HEK293T (cell line): Measurements from ENCODE around the gene ZDHHC17.
"Not testable (repeated sequence)": the region's sequence is repeated elsewhere in the genome, so short reads cannot be mapped to it uniquely, and the experiment has no call there.

ENCODE experiments used
- CTCF ChIA-PET: fragments of 350-600 bp; formaldehyde crosslinking; extraction: SDS; loops from one replicate; lab custom pipeline; 2021; ENCODE audit warnings: antibody characterized with exemption, inconsistent platforms; lab: Yijun Ruan, JAX
- POLR2A ChIA-PET: fragments of 350-600 bp; formaldehyde crosslinking; extraction: SDS; loops from one replicate; lab custom pipeline; 2020; ENCODE audit warnings: antibody characterized with exemption, inconsistent platforms; lab: Yijun Ruan, JAX
- DNase-seq: peaks from one replicate; pipeline ENCODE4 v3.0.0; 2012; ENCODE audit warnings: mixed read lengths; ENCODE audit errors: extremely low spot score
- ARNT ChIP-seq: fragments of 450-650 bp; IDR thresholded peaks from 2 replicates; pipeline ENCODE4 v1.6.1; 2017; ENCODE audit warnings: mild to moderate bottlenecking
- BHLHE40 ChIP-seq: fragments of 450-650 bp; IDR thresholded peaks from 2 replicates; pipeline ENCODE4 v1.6.1; 2016; ENCODE audit warnings: mild to moderate bottlenecking, moderate library complexity, borderline replicate concordance
- CTBP1 ChIP-seq: fragments of 450-650 bp; IDR thresholded peaks from 2 replicates; pipeline ENCODE4 v1.6.1; 2016; ENCODE audit warnings: borderline replicate concordance
- ELF4 ChIP-seq: fragments of 450-650 bp; IDR thresholded peaks from 2 replicates; pipeline ENCODE4 v1.6.1; 2017; ENCODE audit warnings: antibody characterized with exemption
- FOXA1 ChIP-seq: fragments of 450-650 bp; IDR thresholded peaks from 2 replicates; pipeline ENCODE4 v1.6.1; 2016; ENCODE audit warnings: mild to moderate bottlenecking
- FOXK2 ChIP-seq: fragments of 450-650 bp; IDR thresholded peaks from 2 replicates; pipeline ENCODE4 v1.6.1; 2016; ENCODE audit warnings: mild to moderate bottlenecking
- FOXM1 ChIP-seq: fragments of 450-650 bp; IDR thresholded peaks from 2 replicates; pipeline ENCODE4 v1.6.1; 2017; ENCODE audit warnings: mild to moderate bottlenecking, borderline replicate concordance
- HDGF ChIP-seq: fragments of 450-650 bp; IDR thresholded peaks from 2 replicates; pipeline ENCODE4 v1.6.1; 2017; ENCODE audit warnings: antibody characterized with exemption, borderline replicate concordance
- L3MBTL2 ChIP-seq: fragments of 450-650 bp; conservative IDR thresholded peaks from 2 replicates; pipeline ENCODE4 v1.6.1; 2016; ENCODE audit warnings: mild to moderate bottlenecking
- LEF1 ChIP-seq: fragments of 450-650 bp; IDR thresholded peaks from 2 replicates; pipeline ENCODE4 v1.6.1; 2017; ENCODE audit warnings: mild to moderate bottlenecking, borderline replicate concordance
- NFRKB ChIP-seq: fragments of 450-650 bp; IDR thresholded peaks from 2 replicates; pipeline ENCODE4 v1.6.1; 2016; ENCODE audit warnings: mild to moderate bottlenecking, moderate library complexity
- SP1 ChIP-seq: fragments of 450-650 bp; IDR thresholded peaks from 2 replicates; pipeline ENCODE4 v1.6.1; 2017
- SUZ12 ChIP-seq: fragments of 450-650 bp; IDR thresholded peaks from 2 replicates; pipeline ENCODE4 v1.6.1; 2016; ENCODE audit warnings: mild to moderate bottlenecking
- TARDBP ChIP-seq: fragments of 450-650 bp; IDR thresholded peaks from 2 replicates; pipeline ENCODE4 v1.6.1; 2016
- ZNF384 ChIP-seq: fragments of 450-650 bp; IDR thresholded peaks from 2 replicates; pipeline ENCODE4 v1.6.1; 2016
- TF ChIP-seq, protein P1 (sequence below): fragments of 450-650 bp; IDR thresholded peaks from 2 replicates; pipeline ENCODE4 v1.6.1; 2016

Gene ZDHHC17

DNA sequence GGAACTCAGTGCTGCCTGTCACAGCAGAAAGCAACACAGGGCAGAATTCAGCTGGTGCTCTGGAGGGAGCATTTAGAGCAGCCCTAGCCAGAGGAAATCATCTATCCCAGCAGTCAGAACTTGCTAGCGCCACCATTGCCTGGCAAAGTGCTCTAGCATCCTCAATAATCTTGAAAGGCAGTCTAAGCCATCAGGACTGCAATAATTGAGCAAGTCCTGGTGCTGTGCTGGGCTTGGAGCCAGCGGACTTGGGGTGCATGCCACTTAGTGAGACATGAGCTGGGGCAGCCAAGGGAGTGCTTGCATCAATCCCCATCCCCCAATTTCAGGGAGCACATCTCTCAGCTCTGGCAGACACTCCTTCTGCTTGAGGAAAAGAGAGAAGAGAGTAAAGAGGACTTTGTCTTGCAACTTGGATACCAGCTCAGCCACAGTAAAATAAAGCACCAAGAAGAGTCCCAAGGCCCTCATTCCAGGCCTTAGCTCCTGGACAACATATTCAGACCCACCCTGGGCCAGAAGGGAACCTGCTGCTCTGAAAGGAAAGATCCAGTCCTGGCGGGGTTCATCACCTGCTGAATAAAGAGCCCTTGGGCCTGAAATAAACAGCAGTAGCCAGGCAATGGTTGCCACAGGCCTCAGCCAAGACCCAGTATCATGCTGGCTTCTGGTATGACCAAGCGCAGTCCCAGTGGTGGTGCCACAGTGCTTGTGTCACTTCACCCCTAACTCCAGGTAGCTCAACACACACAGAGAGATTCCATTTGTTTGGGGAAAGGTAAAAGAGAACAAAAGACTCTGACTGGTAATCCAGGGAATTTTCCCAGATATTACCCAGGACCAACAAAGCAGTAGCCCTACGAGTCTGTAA is 44.5 kb upstream of the ZDHHC17 start:
- ChIA-PET POLR2A (no interaction called here), CTCF (no interaction called here)
- DNase-seq, result no peak
- TF ChIP-seq ZNF384, result no peak
- TF ChIP-seq FOXK2, result no peak
- TF ChIP-seq SP1, result no peak
- no peak for TF ChIP-seq CTBP1
- no peak for TF ChIP-seq TARDBP
- no peak for TF ChIP-seq ELF4

DNA sequence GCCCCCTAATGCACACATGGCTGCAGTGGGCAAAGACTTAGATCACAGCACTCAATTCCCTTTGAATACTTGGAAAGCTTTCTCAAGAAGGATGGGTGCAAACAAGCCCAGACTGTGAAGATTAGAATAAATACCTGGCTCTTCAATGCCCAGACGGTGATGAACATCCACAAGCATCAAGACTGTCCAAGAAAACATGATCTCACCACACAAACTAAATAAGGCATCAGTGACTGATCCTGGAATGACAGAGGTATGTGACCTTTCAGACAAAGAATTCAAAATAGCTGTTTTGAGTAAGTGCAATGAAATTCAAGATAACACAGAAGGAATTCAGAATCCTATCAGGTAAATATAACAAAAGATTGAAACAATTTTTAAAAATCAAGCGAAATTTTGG is 43.8 kb upstream of the ZDHHC17 start:
- TF ChIP-seq SP1 (no peak), ZNF384 (no peak), FOXA1 (no peak), LEF1 (no peak), FOXM1 (no peak), ARNT (no peak), FOXK2 (no peak), HDGF (no peak), BHLHE40 (no peak)
- TF ChIP-seq, protein P1, sequence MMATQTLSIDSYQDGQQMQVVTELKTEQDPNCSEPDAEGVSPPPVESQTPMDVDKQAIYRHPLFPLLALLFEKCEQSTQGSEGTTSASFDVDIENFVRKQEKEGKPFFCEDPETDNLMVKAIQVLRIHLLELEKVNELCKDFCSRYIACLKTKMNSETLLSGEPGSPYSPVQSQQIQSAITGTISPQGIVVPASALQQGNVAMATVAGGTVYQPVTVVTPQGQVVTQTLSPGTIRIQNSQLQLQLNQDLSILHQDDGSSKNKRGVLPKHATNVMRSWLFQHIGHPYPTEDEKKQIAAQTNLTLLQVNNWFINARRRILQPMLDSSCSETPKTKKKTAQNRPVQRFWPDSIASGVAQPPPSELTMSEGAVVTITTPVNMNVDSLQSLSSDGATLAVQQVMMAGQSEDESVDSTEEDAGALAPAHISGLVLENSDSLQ, result no peak
- CTCF ChIA-PET, result no interaction called here
- POLR2A ChIA-PET, result no interaction called here
- DNase-seq, result no peak

DNA sequence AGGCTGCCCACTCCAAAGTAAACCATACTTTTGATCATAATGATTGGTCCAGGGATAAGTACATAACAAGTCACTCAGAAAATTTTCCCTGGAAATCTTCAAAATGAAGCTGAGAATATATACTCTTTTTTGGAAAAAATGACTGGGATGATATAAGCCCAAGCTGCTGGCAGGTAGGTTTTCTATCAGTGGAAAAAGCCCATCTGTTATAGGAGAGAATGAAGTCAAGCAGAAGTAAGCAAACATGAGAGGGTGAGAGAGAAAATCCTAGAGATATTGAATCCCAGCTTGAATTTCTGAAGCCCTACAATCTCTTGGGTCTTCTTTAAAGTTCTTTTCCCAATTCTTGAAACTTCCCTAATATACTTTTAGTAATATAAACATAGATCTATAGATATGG is 37.3 kb upstream of the ZDHHC17 start:
- ChIA-PET CTCF (interaction anchor here (0.7 kb wide), 1 partner anchor 81 kb away, joined by 6 read pairs; no protein-coding TSS in a partner anchor), POLR2A (no interaction called here)
- TF ChIP-seq ELF4 (no peak), SUZ12 (no peak), BHLHE40 (no peak)
- DNase-seq, result no peak

DNA sequence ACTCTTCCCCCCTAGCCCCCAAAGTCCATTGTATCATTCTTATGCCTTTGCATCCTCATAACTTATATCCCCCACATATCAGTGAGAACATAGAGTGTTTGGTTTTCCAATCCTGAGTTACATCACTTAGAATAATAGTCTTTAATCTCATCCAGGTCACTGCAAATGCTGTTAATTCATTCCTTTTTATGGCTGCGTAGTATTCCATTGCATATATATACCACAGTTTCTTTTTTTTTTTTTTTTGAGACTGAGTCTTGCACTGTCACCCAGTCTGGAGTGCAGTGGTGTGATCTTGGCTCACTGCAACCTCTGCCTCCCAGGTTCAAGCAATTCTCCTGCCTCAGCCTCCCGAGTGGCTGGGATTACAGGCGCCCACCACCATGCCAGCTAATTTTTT is 31.7 kb upstream of the ZDHHC17 start:
- POLR2A ChIA-PET, DNase-seq, CTCF ChIA-PET: not testable (repeated sequence)

- DNase-seq, CTCF ChIA-PET, POLR2A ChIA-PET: not testable (repeated sequence)
Observed at GRCh38 chr12:76737689-76738088, 26.2 kb upstream of the ZDHHC17 start.

DNA sequence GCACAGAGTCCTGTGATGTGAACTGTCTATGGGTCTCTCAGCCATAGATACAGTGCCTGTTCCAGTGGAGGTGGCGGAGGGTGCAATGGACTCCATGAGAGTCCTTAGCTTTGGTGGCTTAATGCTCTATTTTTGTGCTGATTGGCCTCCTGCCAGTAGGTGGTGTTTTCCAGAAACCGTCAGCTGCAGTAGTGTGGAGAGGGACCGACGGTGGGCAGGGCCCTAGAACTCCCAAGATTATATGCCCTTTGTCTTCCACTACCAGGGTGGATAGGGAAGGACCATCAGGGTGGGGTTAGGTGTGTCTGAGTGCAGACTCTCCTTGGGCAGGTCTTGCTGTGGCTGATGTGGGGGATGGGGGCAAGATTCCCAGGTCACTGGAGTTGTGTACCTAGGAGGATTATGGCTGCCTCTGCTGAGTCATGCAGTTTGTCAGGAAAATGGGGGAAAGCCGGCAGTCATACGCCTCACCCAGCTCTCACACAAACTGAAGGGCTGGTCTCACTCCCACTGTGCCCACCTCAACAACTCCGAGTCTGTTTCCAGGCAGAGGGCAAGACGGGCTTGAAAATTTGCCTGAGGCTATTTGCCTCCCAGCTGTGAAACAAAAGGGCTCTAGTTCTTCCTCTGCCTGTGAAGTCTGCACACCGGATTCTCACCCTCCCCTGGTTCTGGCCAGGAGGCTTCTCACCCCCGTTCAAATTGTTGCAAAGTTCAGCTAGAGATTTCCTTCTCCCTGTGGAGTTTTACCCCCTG is 24.9 kb upstream of the ZDHHC17 start:
- DNase-seq, result no peak
- TF ChIP-seq ELF4 (no peak), FOXA1 (no peak)
- CTCF ChIA-PET, result interaction anchor here (0.6 to 1.0 kb wide), 2 partner anchors 10 to 629 kb away, joined by 3 to 8 read pairs; no protein-coding TSS in a partner anchor
- POLR2A ChIA-PET, result no interaction called here

DNA sequence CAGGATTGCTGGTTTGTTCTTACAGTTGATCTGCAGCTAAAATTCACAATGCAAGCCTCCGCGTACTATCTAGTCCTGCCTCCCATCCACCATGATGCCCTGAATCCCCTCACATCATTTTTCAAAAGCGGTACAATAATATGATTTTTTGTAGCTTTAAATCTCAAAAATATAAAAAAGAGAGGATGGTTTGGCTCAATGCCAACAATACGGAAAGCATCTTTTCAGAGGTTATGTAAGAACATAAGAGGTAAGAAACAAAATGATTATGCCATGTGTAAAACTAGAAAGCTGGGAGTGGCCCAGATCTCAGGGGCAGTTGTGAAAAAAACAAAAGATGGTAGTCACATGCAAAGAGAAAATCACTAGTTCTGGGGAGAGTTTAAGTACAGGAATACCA is 24.0 kb upstream of the ZDHHC17 start:
- no peak for TF ChIP-seq L3MBTL2
- TF ChIP-seq ELF4, result no peak
- no peak for TF ChIP-seq FOXK2
- no peak for TF ChIP-seq SUZ12
- TF ChIP-seq LEF1, result no peak
- TF ChIP-seq SP1, result no peak
- no peak for TF ChIP-seq CTBP1
- TF ChIP-seq ZNF384, result no peak
- TF ChIP-seq HDGF, result no peak
- no peak for TF ChIP-seq FOXM1
- TF ChIP-seq TARDBP, result no peak
- no peak for TF ChIP-seq FOXA1
- TF ChIP-seq BHLHE40, result no peak
- TF ChIP-seq, protein P1, result no peak
- TF ChIP-seq ARNT, result no peak
- TF ChIP-seq NFRKB, result no peak
- POLR2A ChIA-PET, result no interaction called here
- CTCF ChIA-PET, result interaction anchor here (1.0 kb wide), 1 partner anchor 11 kb away, joined by 3 read pairs; no protein-coding TSS in a partner anchor
- DNase-seq, result no peak
